CD4-positive, alpha-beta T cell (primary cell): ENCODE measurements around the gene GABRP. TPM values are rescaled to one million over a fixed set of nuclear protein-coding genes. Genes with fewer than 3 reads are reported as not detected.

Experiments used
- ATAC-seq: fragments of 200-7000 bp; cut with Tn5 transposase; one replicate; pipeline ENCODE4 v1.10.0; 2022; ENCODE audit warnings: mild to moderate bottlenecking; ENCODE audit not compliant: poor library complexity
- CTCF ChIA-PET: fragments of 350-600 bp; sonication (Branson Sonifier 250); formaldehyde crosslinking; loops from one replicate; lab custom pipeline; 2021; ENCODE audit warnings: antibody characterized with exemption, inconsistent platforms; lab: Charles Lee
- POLR2A ChIA-PET: fragments of 350-600 bp; sonication (Branson Sonifier 250); formaldehyde crosslinking; loops from one replicate; lab custom pipeline; 2021; ENCODE audit warnings: antibody characterized with exemption, inconsistent platforms; lab: Charles Lee
- DNase-seq, 14 experiments: peaks; one replicate each; pipeline ENCODE4 v3.0.0-alpha.2; 2013 to 2020; ENCODE audit warnings: mixed read lengths in 2 of 14
- H3K27ac ChIP-seq, 2 donors: one replicate each; pipeline versions ENCODE4 v1.5.1 to v1.7.0; 2013; ENCODE audit warnings: low read length in 2 of 2, low read depth in 1 of 2, mild to moderate bottlenecking in 1 of 2
- H3K27me3 ChIP-seq, 2 experiments: 1 replicate in 1 of 2; 2 replicates in 1 of 2; pipeline versions ENCODE4 v1.6.1 to v1.7.0; 2013; ENCODE audit warnings: low read length in 2 of 2, control low read depth in 1 of 2, mild to moderate bottlenecking in 1 of 2, moderate library complexity in 1 of 2; ENCODE audit not compliant: insufficient read depth in 2 of 2, control insufficient read depth in 1 of 2
- H3K36me3 ChIP-seq: one replicate; pipeline ENCODE4 v1.6.1; 2013; ENCODE audit warnings: low read length, control low read depth; ENCODE audit not compliant: insufficient read depth
- H3K4me1 ChIP-seq: one replicate; pipeline ENCODE4 v1.6.1; 2013; ENCODE audit warnings: low read length, control low read depth; ENCODE audit not compliant: insufficient read depth
- H3K4me3 ChIP-seq: one replicate; pipeline ENCODE4 v1.5.1; 2013; ENCODE audit warnings: mild to moderate bottlenecking, low read length, moderate library complexity
- H3K9me3 ChIP-seq, 2 experiments: 1 replicate in 1 of 2; 2 replicates in 1 of 2; pipeline versions ENCODE4 v1.6.1 to v1.7.0; 2013; ENCODE audit warnings: low read length in 2 of 2, mild to moderate bottlenecking in 2 of 2, control low read depth in 1 of 2, moderate library complexity in 1 of 2; ENCODE audit not compliant: control insufficient read depth in 1 of 2, insufficient read depth in 1 of 2
- H3K27ac Mint-ChIP-seq: one replicate; pipeline ENCODE4 v1.8.0; 2020; ENCODE audit warnings: mixed read lengths
- H3K27me3 Mint-ChIP-seq: one replicate; pipeline ENCODE4 v1.8.0; 2021; ENCODE audit warnings: mixed read lengths
- H3K36me3 Mint-ChIP-seq: one replicate; pipeline ENCODE4 v1.8.0; 2021; ENCODE audit warnings: low read depth, mixed read lengths
- H3K4me1 Mint-ChIP-seq: one replicate; pipeline ENCODE4 v1.8.0; 2021; ENCODE audit warnings: low read depth, mixed read lengths
- H3K4me3 Mint-ChIP-seq: one replicate; pipeline ENCODE4 v1.8.0; 2020; ENCODE audit warnings: mild to moderate bottlenecking, mixed read lengths
- H3K9me3 Mint-ChIP-seq: one replicate; pipeline ENCODE4 v1.8.0; 2020; ENCODE audit warnings: mixed read lengths
- CTCF ChIP-seq: fragments of 200-600 bp; IDR thresholded peaks from one replicate; pipeline ENCODE4 v1.8.0; 2022; ENCODE audit warnings: antibody characterized with exemption, mild to moderate bottlenecking
- intact Hi-C, 2 experiments: fragments of 100-400 bp; cut with DNase I in 1 of 2; cut with micrococcal nuclease in 1 of 2; formaldehyde crosslinking; loops; one replicate each; pipeline versions ENCODE4 v1.15.1 to v1.9.0; 2023 to 2025; cut with DNase I, micrococcal nuclease
- total RNA-seq, 174 experiments: library from RNA in 2 of 174; stranded (reverse) in 2 of 174; gene quantifications; one replicate each; pipeline ENCODE4 v1.2.3 and lab custom pipeline; 2021 to 2026

Gene GABRP
- total RNA-seq, 2 experiments from 2014 or later, result not detected

DNA sequence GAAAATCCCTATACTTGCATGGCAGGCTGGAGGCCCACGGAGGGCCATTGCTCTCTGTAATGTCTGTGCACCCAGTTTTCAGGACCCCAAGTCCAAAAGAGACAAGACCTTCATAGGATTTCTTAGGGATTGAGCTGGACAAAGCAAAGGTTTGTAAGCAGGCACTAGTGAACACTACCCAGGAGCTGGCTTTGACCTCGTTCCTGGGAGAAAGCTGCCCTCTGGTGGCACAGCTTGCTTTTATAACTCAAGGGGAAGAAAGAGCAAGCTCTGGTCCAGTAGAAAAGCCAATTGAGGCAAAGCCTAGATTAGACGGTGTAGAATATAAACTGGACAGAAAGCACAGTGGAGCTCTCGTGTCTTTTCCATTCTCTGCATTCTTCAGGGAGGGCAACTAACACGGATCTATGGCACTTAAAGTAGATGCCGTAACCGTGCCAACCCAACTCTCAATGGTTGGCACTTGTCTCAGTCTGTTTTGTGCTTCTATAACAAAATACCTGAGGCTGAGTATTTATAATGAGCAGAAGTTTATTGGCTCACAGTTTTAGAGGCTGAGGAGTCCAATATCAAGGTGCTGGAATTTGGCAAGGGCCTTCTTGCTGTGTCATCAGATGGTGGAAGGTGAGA, 7.9 kb downstream of the GABRP start:
- ChIA-PET CTCF (interaction anchor here (1.1 kb wide), 1 partner anchor 22 kb away, joined by 3 read pairs; no protein-coding TSS in a partner anchor), POLR2A (no interaction called here)
- peak in 2 of 14 experiments; percentile 4 to 5 for DNase-seq
- no peaks in the 10 kb centered on the region for H3K4me1 Mint-ChIP-seq
- Histone ChIP-seq H3K9me3 (no peaks in the 10 kb centered on the region), H3K27ac (no peak overlapping the region), H3K27me3 (peaks cover 0 to 2% of the 10 kb centered on the region in 2 experiments), H3K4me3 (no peak overlapping the region), H3K4me1 (no peaks in the 10 kb centered on the region), H3K36me3 (no peaks in the 10 kb centered on the region)
- no peak overlapping the region for H3K4me3 Mint-ChIP-seq
- no peaks in the 10 kb centered on the region for H3K27me3 Mint-ChIP-seq
- no peaks in the 10 kb centered on the region for H3K36me3 Mint-ChIP-seq
- TF ChIP-seq CTCF, result no peak
- H3K27ac Mint-ChIP-seq, result no peak overlapping the region
- intact Hi-C loops, result no loop called here
- H3K9me3 Mint-ChIP-seq, result no peaks in the 10 kb centered on the region
- no peak for ATAC-seq

DNA sequence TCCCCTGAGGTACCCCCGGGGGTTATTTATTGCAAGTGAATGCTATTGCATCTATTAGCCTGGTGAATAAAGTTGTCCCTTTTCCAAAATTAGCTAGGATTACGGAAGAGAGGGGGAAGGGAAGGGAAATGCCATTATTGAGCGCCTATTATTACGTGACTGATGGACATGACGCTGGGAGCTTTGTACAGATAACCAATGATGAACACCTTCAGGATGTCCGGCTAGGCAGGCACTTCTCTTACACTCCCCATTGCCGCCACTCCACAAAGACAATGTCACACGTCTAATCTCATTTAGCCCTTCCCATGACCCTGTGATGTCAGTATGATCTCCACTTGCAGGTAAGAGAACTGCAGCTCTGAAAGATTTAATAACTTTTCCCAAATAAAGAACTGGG, 9.4 kb downstream of the GABRP start:
- no peak for TF ChIP-seq CTCF
- H3K27me3 Mint-ChIP-seq, result no peaks in the 10 kb centered on the region
- Histone ChIP-seq H3K27ac (no peak overlapping the region), H3K9me3 (peaks cover 0 to 2% of the 10 kb centered on the region in 2 experiments), H3K36me3 (no peaks in the 10 kb centered on the region), H3K4me3 (no peak overlapping the region), H3K4me1 (no peaks in the 10 kb centered on the region), H3K27me3 (no peaks in the 10 kb centered on the region)
- H3K4me1 Mint-ChIP-seq, result no peaks in the 10 kb centered on the region
- no peak overlapping the region for H3K27ac Mint-ChIP-seq
- CTCF ChIA-PET, result no interaction called here
- H3K4me3 Mint-ChIP-seq, result no peak overlapping the region
- POLR2A ChIA-PET, result no interaction called here
- intact Hi-C loops, result no loop called here
- DNase-seq (no peak), ATAC-seq (no peak)
- H3K9me3 Mint-ChIP-seq, result no peaks in the 10 kb centered on the region
- no peaks in the 10 kb centered on the region for H3K36me3 Mint-ChIP-seq

- no peak for TF ChIP-seq CTCF
- no peaks in the 10 kb centered on the region for H3K27me3 ChIP-seq
- ATAC-seq (no peak), DNase-seq (no peak)
- no peaks in the 10 kb centered on the region for H3K36me3 Mint-ChIP-seq
- intact Hi-C loops, result no loop called here
- no peak overlapping the region for H3K4me3 ChIP-seq
- ChIA-PET CTCF (no interaction called here), POLR2A (no interaction called here)
- H3K4me3 Mint-ChIP-seq, result no peak overlapping the region
- H3K27ac Mint-ChIP-seq, result no peak overlapping the region
- H3K4me1 Mint-ChIP-seq, result no peaks in the 10 kb centered on the region
- no peaks in the 10 kb centered on the region for H3K4me1 ChIP-seq
- H3K9me3 ChIP-seq, result peaks cover 0 to 4% of the 10 kb centered on the region in 2 experiments
- H3K36me3 ChIP-seq, result no peaks in the 10 kb centered on the region
- H3K27me3 Mint-ChIP-seq, result no peaks in the 10 kb centered on the region
- no peak overlapping the region for H3K27ac ChIP-seq
- no peaks in the 10 kb centered on the region for H3K9me3 Mint-ChIP-seq
These were observed 11.6 kb downstream of the GABRP start for GRCh38 chr5:170795154-170795553.
